Mammary epithelial cell (primary cell): Measurements from ENCODE around the gene VAV2.

Experiments used
- EZH2 ChIP-seq: IDR thresholded peaks from 2 replicates; pipeline ENCODE4 v1.6.1; 2012; ENCODE audit warnings: low read length, inconsistent platforms, borderline replicate concordance
- TF ChIP-seq, protein P1 (sequence below), 2 donors: IDR thresholded peaks in 1 of 2; conservative IDR thresholded peaks in 1 of 2; 2 replicates each; pipeline ENCODE4 v1.5.1; 2011 to 2012; ENCODE audit warnings: inconsistent platforms in 2 of 2, low read length in 2 of 2, mild to moderate bottlenecking in 2 of 2, control low read depth in 1 of 2, low read depth in 1 of 2; ENCODE audit not compliant: insufficient read depth in 1 of 2; ENCODE audit errors: extremely low read depth in 1 of 2

DNA sequence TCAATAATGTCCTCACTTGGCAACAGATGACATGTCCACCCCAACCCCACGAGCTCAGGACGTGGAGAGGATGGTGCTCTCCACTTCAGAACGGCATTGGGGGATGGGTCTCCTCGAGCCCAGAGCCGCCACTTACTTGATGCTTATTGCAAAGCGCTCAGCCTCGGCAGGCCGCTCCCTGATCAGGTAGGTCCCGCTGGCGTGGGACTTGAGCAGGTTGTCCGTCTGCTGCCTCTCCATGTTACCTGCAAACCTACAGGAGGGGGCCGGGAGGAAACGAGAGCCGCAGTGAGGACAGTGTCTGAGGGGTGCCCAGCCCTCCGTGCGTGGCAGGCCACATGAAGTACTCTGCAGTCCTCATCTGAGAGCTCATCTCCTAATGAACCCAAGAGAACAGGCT lies 217.3 kb downstream of the VAV2 start:
- TF ChIP-seq, protein P1, sequence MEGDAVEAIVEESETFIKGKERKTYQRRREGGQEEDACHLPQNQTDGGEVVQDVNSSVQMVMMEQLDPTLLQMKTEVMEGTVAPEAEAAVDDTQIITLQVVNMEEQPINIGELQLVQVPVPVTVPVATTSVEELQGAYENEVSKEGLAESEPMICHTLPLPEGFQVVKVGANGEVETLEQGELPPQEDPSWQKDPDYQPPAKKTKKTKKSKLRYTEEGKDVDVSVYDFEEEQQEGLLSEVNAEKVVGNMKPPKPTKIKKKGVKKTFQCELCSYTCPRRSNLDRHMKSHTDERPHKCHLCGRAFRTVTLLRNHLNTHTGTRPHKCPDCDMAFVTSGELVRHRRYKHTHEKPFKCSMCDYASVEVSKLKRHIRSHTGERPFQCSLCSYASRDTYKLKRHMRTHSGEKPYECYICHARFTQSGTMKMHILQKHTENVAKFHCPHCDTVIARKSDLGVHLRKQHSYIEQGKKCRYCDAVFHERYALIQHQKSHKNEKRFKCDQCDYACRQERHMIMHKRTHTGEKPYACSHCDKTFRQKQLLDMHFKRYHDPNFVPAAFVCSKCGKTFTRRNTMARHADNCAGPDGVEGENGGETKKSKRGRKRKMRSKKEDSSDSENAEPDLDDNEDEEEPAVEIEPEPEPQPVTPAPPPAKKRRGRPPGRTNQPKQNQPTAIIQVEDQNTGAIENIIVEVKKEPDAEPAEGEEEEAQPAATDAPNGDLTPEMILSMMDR (conservative IDR thresholded peaks at IDR 0.05 in 1 of 2, IDR thresholded peaks at IDR 0.05 in 1 of 2; ENCODE audit: extremely low read depth in 1 of 2, insufficient read depth in 1 of 2, low read depth in 1 of 2, low read length in 2 of 2): no peak
- TF ChIP-seq EZH2: no peak
